ENCODE measurements around the gene RAC2. TPM values are rescaled to one million over a fixed set of nuclear protein-coding genes. Genes with fewer than 3 reads are reported as not detected.

RAC2 gene
- total RNA-seq, 2 experiments from 2014 or later, result 728 to 759 TPM

GRCh38 chr22:37212174-37212906 is 31.7 kb downstream of the RAC2 start, which contains the start of gene SSTR3:
SSTR3 (minus strand) TSS chr22:37212477; CDS start chr22:37207803, 4,674 bp downstream.
- Mint-ChIP-seq H3K36me3 (ENCODE audit: low read depth) (peaks cover 29% of the 10 kb centered on the region), H3K9me3 (no peaks in the 10 kb centered on the region), H3K4me1 (ENCODE audit: low read depth) (peaks cover 66% of the 10 kb centered on the region), H3K27me3 (ENCODE audit: low read depth) (no peaks in the 10 kb centered on the region), H3K27ac (no peak within 1 kb of the TSS), H3K4me3 (no peak within 1 kb of the TSS)
- CTCF ChIA-PET, result no interaction called here
- DNase-seq, result peak; percentile 5
- intact Hi-C loops (cut with micrococcal nuclease), result no loop called here

- H3K9me3 Mint-ChIP-seq, result no peaks in the 10 kb centered on the region
- intact Hi-C loops (cut with micrococcal nuclease), result no loop called here
- CTCF ChIA-PET, result no interaction called here
- peaks cover 64% of the 10 kb centered on the region for H3K4me1 Mint-ChIP-seq (ENCODE audit: low read depth)
- H3K27me3 Mint-ChIP-seq (ENCODE audit: low read depth), result no peaks in the 10 kb centered on the region
- H3K36me3 Mint-ChIP-seq (ENCODE audit: low read depth), result peaks cover 25% of the 10 kb centered on the region
- no peak overlapping the region for H3K4me3 Mint-ChIP-seq
- no peak for DNase-seq
- no peak overlapping the region for H3K27ac Mint-ChIP-seq
These were observed 32.2 kb downstream of the RAC2 start for GRCh38 chr22:37211866-37212173.

DNA sequence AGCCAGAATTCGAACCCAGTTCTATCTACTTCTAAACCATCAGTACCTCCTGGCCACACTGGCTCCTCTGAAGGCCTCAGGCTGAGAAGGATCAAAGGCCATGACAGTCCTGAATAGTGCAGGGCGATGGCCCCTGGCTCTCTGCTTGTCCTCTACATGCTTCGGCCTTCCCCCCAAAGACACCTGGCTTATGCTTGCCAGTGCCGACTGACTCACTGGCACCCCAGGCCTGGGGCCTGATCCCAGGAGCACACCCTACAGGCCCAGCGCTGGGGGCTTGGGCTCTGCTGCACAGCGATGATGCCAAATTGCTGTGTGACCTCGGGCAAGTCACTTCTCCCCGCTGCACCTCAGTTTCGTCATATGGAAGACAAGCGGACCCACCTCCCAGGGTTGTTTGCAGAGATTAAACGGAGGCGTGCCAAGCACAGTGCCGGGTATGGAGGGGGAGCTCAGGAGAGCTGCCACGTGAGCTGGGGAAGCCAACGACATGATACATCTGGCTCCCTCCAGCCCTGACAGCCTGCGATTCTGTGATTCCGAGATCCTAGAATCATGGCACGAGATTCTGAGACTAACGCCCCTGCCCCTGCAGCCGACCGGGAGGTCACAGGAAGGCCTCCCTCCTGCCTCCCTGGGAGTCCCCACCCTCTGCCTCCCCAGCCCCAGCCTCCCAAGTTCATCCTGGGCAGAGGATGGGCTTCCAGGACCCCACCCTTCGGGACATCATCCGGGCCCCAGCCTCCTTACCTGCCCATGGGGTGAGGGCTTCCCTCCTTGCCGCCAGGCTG is 32.8 kb downstream of the RAC2 start:
- intact Hi-C loops (cut with micrococcal nuclease), result no loop called here
- Mint-ChIP-seq H3K9me3 (no peaks in the 10 kb centered on the region), H3K4me3 (no peak overlapping the region), H3K36me3 (ENCODE audit: low read depth) (peaks cover 22% of the 10 kb centered on the region), H3K27me3 (ENCODE audit: low read depth) (no peaks in the 10 kb centered on the region), H3K4me1 (ENCODE audit: low read depth) (peaks cover 60% of the 10 kb centered on the region), H3K27ac (no peak overlapping the region)
- peak; percentile 5 for DNase-seq
- CTCF ChIA-PET, result interaction anchor here (0.9 to 1.1 kb wide), 3 partner anchors 10 to 49 kb away, joined by 3 to 5 read pairs (median 3); no protein-coding TSS in a partner anchor

- no peaks in the 10 kb centered on the region for H3K27me3 Mint-ChIP-seq (ENCODE audit: low read depth)
- CTCF ChIA-PET, result interaction anchor here (0.9 to 1.3 kb wide), 5 partner anchors 9 to 50 kb away, joined by 3 to 8 read pairs (median 3); no protein-coding TSS in a partner anchor
- DNase-seq, result peak; percentile 7
These were observed 33.8 kb downstream of the RAC2 start for GRCh38 chr22:37210041-37210803.

DNA sequence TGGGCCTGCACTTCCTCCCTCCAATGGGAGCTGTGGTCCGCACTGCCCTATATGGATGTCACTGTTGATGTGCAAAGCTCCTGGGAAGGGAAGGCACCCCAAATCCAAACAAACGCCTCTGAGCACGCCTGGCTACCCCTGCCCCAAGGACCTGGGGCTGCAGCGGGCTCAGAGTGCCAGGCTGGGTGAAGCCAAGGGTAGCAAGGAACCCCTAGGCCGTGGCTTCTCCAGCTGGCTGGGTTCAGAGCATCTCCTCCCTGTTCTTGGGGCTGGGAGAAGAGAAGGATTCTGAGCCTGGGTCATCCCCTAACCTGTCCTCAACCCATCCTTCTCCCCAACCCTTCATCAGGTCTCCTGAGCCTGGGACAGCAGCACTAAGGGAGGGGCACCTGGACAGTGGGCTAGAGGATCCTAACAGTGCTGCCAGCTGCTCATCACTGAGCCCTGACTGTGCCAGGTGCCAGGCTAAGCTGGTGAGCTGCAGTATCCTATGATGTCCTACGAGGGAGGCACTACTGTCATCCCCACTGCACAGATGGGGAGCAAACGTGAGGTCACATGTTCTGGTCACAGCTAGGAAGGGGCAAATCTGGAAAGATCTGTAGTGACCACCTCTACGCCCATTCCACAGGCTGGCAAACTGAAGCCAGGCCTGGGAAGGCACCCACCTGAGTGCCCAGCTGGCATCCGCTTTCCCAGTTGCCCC is 34.8 kb downstream of the RAC2 start:
- CTCF ChIA-PET, result interaction anchor here (1.2 to 1.6 kb wide), 4 partner anchors 8 to 51 kb away, joined by 3 to 8 read pairs (median 5); no protein-coding TSS in a partner anchor
- intact Hi-C loops (cut with micrococcal nuclease), result no loop called here
- H3K9me3 Mint-ChIP-seq, result no peaks in the 10 kb centered on the region
- peaks cover 15% of the 10 kb centered on the region for H3K36me3 Mint-ChIP-seq (ENCODE audit: low read depth)
- peaks cover 60% of the 10 kb centered on the region for H3K4me1 Mint-ChIP-seq (ENCODE audit: low read depth)
- DNase-seq, result no peak
- H3K27ac Mint-ChIP-seq, result no peak overlapping the region
- H3K27me3 Mint-ChIP-seq (ENCODE audit: low read depth), result no peaks in the 10 kb centered on the region
- no peak overlapping the region for H3K4me3 Mint-ChIP-seq

More at GRCh38 chr22:37210041-37210803, 33.8 kb downstream of the RAC2 start:
- Mint-ChIP-seq H3K4me1 (ENCODE audit: low read depth) (peaks cover 61% of the 10 kb centered on the region), H3K27ac (peak overlapping the region; percentile 28), H3K9me3 (no peaks in the 10 kb centered on the region), H3K36me3 (ENCODE audit: low read depth) (peaks cover 16% of the 10 kb centered on the region), H3K4me3 (no peak overlapping the region)
- intact Hi-C loops (cut with micrococcal nuclease), result no loop called here

- intact Hi-C loops (cut with micrococcal nuclease), result no loop called here
- CTCF ChIA-PET, result interaction anchor here (1.2 to 1.6 kb wide), 4 partner anchors 8 to 52 kb away, joined by 3 to 8 read pairs (median 5); no protein-coding TSS in a partner anchor
- no peak for DNase-seq
- Mint-ChIP-seq H3K27me3 (ENCODE audit: low read depth) (no peaks in the 10 kb centered on the region), H3K4me1 (ENCODE audit: low read depth) (peaks cover 56% of the 10 kb centered on the region), H3K4me3 (no peak overlapping the region), H3K36me3 (ENCODE audit: low read depth) (peaks cover 13% of the 10 kb centered on the region), H3K27ac (no peak overlapping the region), H3K9me3 (no peaks in the 10 kb centered on the region)
These were observed 35.5 kb downstream of the RAC2 start for GRCh38 chr22:37208401-37209139.

- Mint-ChIP-seq H3K36me3 (ENCODE audit: low read depth) (peaks cover 11% of the 10 kb centered on the region), H3K4me3 (no peak overlapping the region), H3K27ac (no peak overlapping the region), H3K27me3 (ENCODE audit: low read depth) (no peaks in the 10 kb centered on the region), H3K4me1 (ENCODE audit: low read depth) (peaks cover 53% of the 10 kb centered on the region), H3K9me3 (no peaks in the 10 kb centered on the region)
- DNase-seq, result no peak
- intact Hi-C loops (cut with micrococcal nuclease), result no loop called here
- CTCF ChIA-PET, result interaction anchor here (1.6 kb wide), 1 partner anchor 52 kb away, joined by 6 read pairs; no protein-coding TSS in a partner anchor
These were observed 36.1 kb downstream of the RAC2 start for GRCh38 chr22:37207981-37208380.

GRCh38 chr22:37206841-37207821 is 36.9 kb downstream of the RAC2 start:
- peaks cover 50% of the 10 kb centered on the region for H3K4me1 Mint-ChIP-seq (ENCODE audit: low read depth)
- CTCF ChIA-PET, result no interaction called here
- intact Hi-C loops (cut with micrococcal nuclease), result no loop called here
- no peaks in the 10 kb centered on the region for H3K9me3 Mint-ChIP-seq
- no peak overlapping the region for H3K4me3 Mint-ChIP-seq
- H3K27ac Mint-ChIP-seq, result no peak overlapping the region
- H3K27me3 Mint-ChIP-seq (ENCODE audit: low read depth), result no peaks in the 10 kb centered on the region
- no peak for DNase-seq
- peaks cover 11% of the 10 kb centered on the region for H3K36me3 Mint-ChIP-seq (ENCODE audit: low read depth)

DNA sequence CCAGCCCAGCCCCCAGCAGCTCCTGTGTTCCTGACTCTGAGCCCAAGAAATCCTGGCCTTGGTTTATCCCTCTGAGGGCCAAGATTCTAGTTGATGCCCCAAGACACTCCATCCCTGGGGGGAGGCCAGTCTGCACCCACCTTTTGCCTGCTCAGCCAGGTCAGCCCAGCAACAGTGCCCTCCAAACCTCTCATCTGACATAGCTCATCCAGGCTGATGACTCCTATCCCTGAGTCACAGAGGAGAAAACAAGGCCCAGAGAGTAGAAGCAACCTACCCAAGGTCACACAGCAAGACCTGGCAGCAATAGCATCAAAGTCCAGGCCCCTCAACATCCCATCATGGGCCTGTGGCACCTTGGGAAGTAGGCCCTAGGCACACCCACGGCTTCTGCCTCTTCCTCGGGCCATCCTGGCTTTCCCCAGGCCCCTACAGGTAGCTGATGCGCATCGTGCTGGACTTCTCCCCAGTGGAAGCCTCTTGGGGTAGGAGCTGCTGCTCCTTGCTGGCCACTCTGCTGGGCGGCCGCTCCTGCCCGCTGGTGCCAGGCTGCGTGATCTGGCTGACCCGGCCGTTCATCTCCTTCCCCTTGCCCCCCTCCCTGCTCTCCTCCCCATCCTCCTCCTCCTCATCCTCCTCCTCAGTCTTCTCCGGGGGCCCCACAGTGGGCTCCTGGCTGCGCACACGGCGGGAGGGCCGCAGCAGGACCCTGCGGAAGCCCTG is 37.8 kb downstream of the RAC2 start:
- DNase-seq, result no peak
- H3K36me3 Mint-ChIP-seq (ENCODE audit: low read depth), result peaks cover 11% of the 10 kb centered on the region
- no peak overlapping the region for H3K4me3 Mint-ChIP-seq
- peaks cover 52% of the 10 kb centered on the region for H3K4me1 Mint-ChIP-seq (ENCODE audit: low read depth)
- H3K27ac Mint-ChIP-seq, result no peak overlapping the region
- intact Hi-C loops (cut with micrococcal nuclease), result no loop called here
- H3K27me3 Mint-ChIP-seq (ENCODE audit: low read depth), result no peaks in the 10 kb centered on the region
- H3K9me3 Mint-ChIP-seq, result no peaks in the 10 kb centered on the region
- CTCF ChIA-PET, result interaction anchor here (1.0 to 1.1 kb wide), 3 partner anchors 10 to 14 kb away, joined by 3 to 4 read pairs (median 4); no protein-coding TSS in a partner anchor

- intact Hi-C loops (cut with micrococcal nuclease), result no loop called here
- H3K36me3 Mint-ChIP-seq (ENCODE audit: low read depth), result peaks cover 11% of the 10 kb centered on the region
- H3K9me3 Mint-ChIP-seq, result no peaks in the 10 kb centered on the region
- DNase-seq, result no peak
- peaks cover 51% of the 10 kb centered on the region for H3K4me1 Mint-ChIP-seq (ENCODE audit: low read depth)
- H3K27ac Mint-ChIP-seq, result no peak overlapping the region
- H3K27me3 Mint-ChIP-seq (ENCODE audit: low read depth), result no peaks in the 10 kb centered on the region
- H3K4me3 Mint-ChIP-seq, result peak overlapping the region; percentile 18
- CTCF ChIA-PET, result interaction anchor here (1.0 to 1.1 kb wide), 2 partner anchors 12 to 13 kb away, joined by 3 to 4 read pairs; no protein-coding TSS in a partner anchor
These were observed 39.0 kb downstream of the RAC2 start for GRCh38 chr22:37205046-37205445.

Measured in activated naive CD4-positive, alpha-beta T cell treated with anti-CD3 and anti-CD28 coated beads for 36 hours (primary cell).